Astrocyte (in vitro differentiated cells and primary cell): ENCODE measurements around the gene QSOX2. TPM values are rescaled to one million over a fixed set of nuclear protein-coding genes. Genes with fewer than 3 reads are reported as not detected.

Experiments used
- DNase-seq: peaks from one replicate; pipeline ENCODE4 v3.0.0-alpha.2; 2010; ENCODE audit warnings: low read depth
- FAIRE-seq: peaks from 2 replicates; lab custom pipeline; 2011; peaks lifted over from hg19 to GRCh38; lab: Jason Lieb, UNC
- H2AFZ ChIP-seq: 2 replicates; pipeline ENCODE4 v1.6.0; 2012; ENCODE audit warnings: low read depth, low read length, inconsistent platforms
- H3K27ac ChIP-seq: 2 replicates; pipeline ENCODE4 v1.5.1; 2011; ENCODE audit warnings: low read depth, low read length, inconsistent platforms
- H3K27me3 ChIP-seq: 2 replicates; pipeline ENCODE4 v1.6.0; 2011; ENCODE audit warnings: low read length, inconsistent platforms; ENCODE audit not compliant: insufficient read depth
- H3K36me3 ChIP-seq: 2 replicates; pipeline ENCODE4 v1.5.1; 2011; ENCODE audit warnings: low read length, inconsistent platforms; ENCODE audit not compliant: insufficient read depth
- H3K4me1 ChIP-seq: 2 replicates; pipeline ENCODE4 v1.5.1; 2011; ENCODE audit warnings: low read length, inconsistent platforms; ENCODE audit not compliant: insufficient read depth
- H3K4me2 ChIP-seq: 2 replicates; pipeline ENCODE4 v1.6.0; 2012; ENCODE audit warnings: low read length, inconsistent platforms
- H3K4me3 ChIP-seq: 2 replicates; pipeline ENCODE4 v1.5.1; 2011; ENCODE audit warnings: low read depth, mild to moderate bottlenecking, low read length, inconsistent platforms; ENCODE audit not compliant: insufficient read depth
- H3K79me2 ChIP-seq: 2 replicates; pipeline ENCODE4 v1.6.0; 2012; ENCODE audit warnings: mild to moderate bottlenecking, low read length, inconsistent platforms; ENCODE audit not compliant: insufficient read depth
- H3K9ac ChIP-seq: 2 replicates; pipeline ENCODE4 v1.6.0; 2012; ENCODE audit warnings: mild to moderate bottlenecking, low read length, inconsistent platforms
- H3K9me3 ChIP-seq: 2 replicates; pipeline ENCODE4 v1.5.1; 2012; ENCODE audit warnings: low read depth, mild to moderate bottlenecking, low read length, inconsistent platforms; ENCODE audit not compliant: insufficient read depth
- H4K20me1 ChIP-seq: 2 replicates; pipeline ENCODE4 v1.6.0; 2012; ENCODE audit warnings: low read length, inconsistent platforms; ENCODE audit not compliant: insufficient read depth
- H3K27ac Mint-ChIP-seq: one replicate; pipeline ENCODE4 v1.8.0; 2021; ENCODE audit warnings: mild to moderate bottlenecking, mixed read lengths; ENCODE audit not compliant: unreplicated experiment
- H3K27me3 Mint-ChIP-seq: one replicate; pipeline ENCODE4 v1.8.0; 2021; ENCODE audit warnings: low read depth, mixed read lengths; ENCODE audit not compliant: unreplicated experiment
- H3K36me3 Mint-ChIP-seq: one replicate; pipeline ENCODE4 v1.8.0; 2021; ENCODE audit warnings: low read depth, mixed read lengths; ENCODE audit not compliant: unreplicated experiment
- H3K4me1 Mint-ChIP-seq: one replicate; pipeline ENCODE4 v1.8.0; 2021; ENCODE audit warnings: low read depth, mixed read lengths; ENCODE audit not compliant: unreplicated experiment
- H3K4me3 Mint-ChIP-seq: one replicate; pipeline ENCODE4 v1.8.0; 2021; ENCODE audit warnings: mild to moderate bottlenecking, moderate library complexity, mixed read lengths; ENCODE audit not compliant: unreplicated experiment
- H3K9me3 Mint-ChIP-seq: one replicate; pipeline ENCODE4 v1.8.0; 2021; ENCODE audit warnings: mild to moderate bottlenecking, mixed read lengths; ENCODE audit not compliant: unreplicated experiment
- CTCF ChIP-seq: IDR thresholded peaks from 2 replicates; pipeline ENCODE4 v1.5.1; 2011; ENCODE audit warnings: low read depth, mild to moderate bottlenecking, inconsistent platforms, low read length, moderate library complexity; ENCODE audit not compliant: insufficient read depth
- EZH2 ChIP-seq: IDR thresholded peaks from 2 replicates; pipeline ENCODE4 v1.6.1; 2012; ENCODE audit warnings: mild to moderate bottlenecking, low read length, inconsistent platforms; ENCODE audit not compliant: insufficient read depth
- total RNA-seq: library from RNA; stranded (reverse); gene quantifications from 2 replicates; pipeline ENCODE4 v1.2.1, GENCODE V29; 2021

QSOX2 gene
- total RNA-seq, 1 donor from 2014 or later: 20.4 TPM

- no peak overlapping the region for H3K9ac ChIP-seq
- H3K4me3 Mint-ChIP-seq: no peak overlapping the region
- H3K4me1 Mint-ChIP-seq: no peaks in the 10 kb centered on the region
- no peaks in the 10 kb centered on the region for H3K9me3 ChIP-seq
- H3K4me1 ChIP-seq: no peaks in the 10 kb centered on the region
- H3K36me3 ChIP-seq: no peaks in the 10 kb centered on the region
- H3K27ac Mint-ChIP-seq: no peak overlapping the region
- H3K27me3 Mint-ChIP-seq: peaks cover 12% of the 10 kb centered on the region
- TF ChIP-seq CTCF (no peak), EZH2 (no peak)
- DNase-seq: no peak
- H3K79me2 ChIP-seq: no peaks in the 10 kb centered on the region
- FAIRE-seq: no peak
- H3K4me3 ChIP-seq: no peak overlapping the region
- no peaks in the 10 kb centered on the region for H4K20me1 ChIP-seq
- H3K27ac ChIP-seq: no peak overlapping the region
- H3K27me3 ChIP-seq: peaks cover 7% of the 10 kb centered on the region
- no peak overlapping the region for H3K4me2 ChIP-seq
- H3K9me3 Mint-ChIP-seq: no peaks in the 10 kb centered on the region
- H3K36me3 Mint-ChIP-seq: no peaks in the 10 kb centered on the region
- H2AFZ ChIP-seq: no peak overlapping the region
Measured at GRCh38 chr9:136264031-136264430, 18.4 kb upstream of the QSOX2 start.

GRCh38 chr9:136262671-136263178 is 17.1 kb upstream of the QSOX2 start:
- Mint-ChIP-seq H3K4me3 (no peak overlapping the region), H3K36me3 (no peaks in the 10 kb centered on the region), H3K9me3 (no peaks in the 10 kb centered on the region), H3K27ac (no peak overlapping the region), H3K27me3 (peaks cover 10% of the 10 kb centered on the region), H3K4me1 (no peaks in the 10 kb centered on the region)
- Histone ChIP-seq H3K36me3 (no peaks in the 10 kb centered on the region), H3K4me3 (no peak overlapping the region), H3K4me1 (no peaks in the 10 kb centered on the region), H3K9me3 (no peaks in the 10 kb centered on the region), H3K79me2 (no peaks in the 10 kb centered on the region), H4K20me1 (no peaks in the 10 kb centered on the region), H3K4me2 (no peak overlapping the region), H3K27ac (no peak overlapping the region), H2AFZ (no peak overlapping the region), H3K9ac (no peak overlapping the region), H3K27me3 (peaks cover 2% of the 10 kb centered on the region)
- TF ChIP-seq EZH2: no peak
- TF ChIP-seq CTCF: no peak
- FAIRE-seq (no peak), DNase-seq (no peak)

GRCh38 chr9:136261686-136262430 is 16.2 kb upstream of the QSOX2 start:
- TF ChIP-seq EZH2 (no peak), CTCF (no peak)
- Histone ChIP-seq H3K27ac (no peak overlapping the region), H2AFZ (no peak overlapping the region), H3K27me3 (peaks cover 2% of the 10 kb centered on the region), H3K36me3 (no peaks in the 10 kb centered on the region), H4K20me1 (no peaks in the 10 kb centered on the region), H3K4me1 (no peaks in the 10 kb centered on the region), H3K9ac (no peak overlapping the region), H3K4me2 (no peak overlapping the region), H3K79me2 (no peaks in the 10 kb centered on the region), H3K4me3 (no peak overlapping the region), H3K9me3 (no peaks in the 10 kb centered on the region)
- Mint-ChIP-seq H3K27ac (no peak overlapping the region), H3K9me3 (no peaks in the 10 kb centered on the region), H3K27me3 (peaks cover 10% of the 10 kb centered on the region), H3K36me3 (no peaks in the 10 kb centered on the region), H3K4me3 (no peak overlapping the region), H3K4me1 (no peaks in the 10 kb centered on the region)
- no peak for FAIRE-seq
- DNase-seq: no peak
